ENCODE results near the gene CYP4Z1.

DNA sequence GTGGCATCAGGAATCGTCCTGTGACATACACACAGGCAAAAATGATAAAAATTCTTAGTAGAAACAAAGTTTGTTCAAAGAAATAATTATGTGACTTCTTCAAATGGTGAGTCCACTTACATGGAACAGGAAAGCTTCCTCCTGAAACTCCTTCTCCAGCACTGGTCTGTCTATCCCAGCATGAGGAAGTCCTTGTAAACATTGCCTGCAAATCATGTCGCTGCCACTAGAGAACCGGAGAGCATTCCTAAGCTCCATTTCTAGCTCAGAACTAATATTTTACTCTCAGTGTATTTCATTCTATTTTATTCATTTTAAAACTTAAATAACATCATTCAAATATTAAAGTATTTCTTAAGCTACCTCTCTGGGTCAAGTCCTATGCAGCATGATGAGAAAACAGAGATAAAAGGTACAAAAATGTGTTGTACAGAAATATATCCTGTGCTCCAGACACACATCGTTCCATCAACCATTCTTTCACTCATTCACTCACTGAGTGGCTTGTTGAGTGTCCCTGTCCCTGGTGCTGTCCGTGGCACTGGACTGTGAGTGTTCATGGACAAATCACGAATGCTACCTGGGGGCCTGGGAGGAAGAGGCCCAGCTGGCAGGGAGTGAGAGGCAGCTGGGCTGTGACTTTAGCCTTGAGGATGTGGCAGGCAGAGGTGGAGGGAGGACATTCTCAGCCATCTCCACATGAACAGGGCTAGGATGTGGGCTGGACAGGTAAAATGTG is 80.2 kb downstream of the CYP4Z1 start:
- TF ChIP-seq, protein P1, sequence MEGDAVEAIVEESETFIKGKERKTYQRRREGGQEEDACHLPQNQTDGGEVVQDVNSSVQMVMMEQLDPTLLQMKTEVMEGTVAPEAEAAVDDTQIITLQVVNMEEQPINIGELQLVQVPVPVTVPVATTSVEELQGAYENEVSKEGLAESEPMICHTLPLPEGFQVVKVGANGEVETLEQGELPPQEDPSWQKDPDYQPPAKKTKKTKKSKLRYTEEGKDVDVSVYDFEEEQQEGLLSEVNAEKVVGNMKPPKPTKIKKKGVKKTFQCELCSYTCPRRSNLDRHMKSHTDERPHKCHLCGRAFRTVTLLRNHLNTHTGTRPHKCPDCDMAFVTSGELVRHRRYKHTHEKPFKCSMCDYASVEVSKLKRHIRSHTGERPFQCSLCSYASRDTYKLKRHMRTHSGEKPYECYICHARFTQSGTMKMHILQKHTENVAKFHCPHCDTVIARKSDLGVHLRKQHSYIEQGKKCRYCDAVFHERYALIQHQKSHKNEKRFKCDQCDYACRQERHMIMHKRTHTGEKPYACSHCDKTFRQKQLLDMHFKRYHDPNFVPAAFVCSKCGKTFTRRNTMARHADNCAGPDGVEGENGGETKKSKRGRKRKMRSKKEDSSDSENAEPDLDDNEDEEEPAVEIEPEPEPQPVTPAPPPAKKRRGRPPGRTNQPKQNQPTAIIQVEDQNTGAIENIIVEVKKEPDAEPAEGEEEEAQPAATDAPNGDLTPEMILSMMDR (IDR thresholded peaks at IDR 0.05) = no peak
- TF ChIP-seq POLR2AphosphoS5 (IDR thresholded peaks at IDR 0.05) = no peak
- no peak for TF ChIP-seq POLR2A (IDR thresholded peaks at IDR 0.05)
